Measurements from ENCODE around the gene CDC7. TPM values are rescaled to one million over a fixed set of nuclear protein-coding genes. Genes with fewer than 3 reads are reported as not detected.

The CDC7 gene
- total RNA-seq, 1 experiment from 2014 or later: 49.9 TPM

DNA sequence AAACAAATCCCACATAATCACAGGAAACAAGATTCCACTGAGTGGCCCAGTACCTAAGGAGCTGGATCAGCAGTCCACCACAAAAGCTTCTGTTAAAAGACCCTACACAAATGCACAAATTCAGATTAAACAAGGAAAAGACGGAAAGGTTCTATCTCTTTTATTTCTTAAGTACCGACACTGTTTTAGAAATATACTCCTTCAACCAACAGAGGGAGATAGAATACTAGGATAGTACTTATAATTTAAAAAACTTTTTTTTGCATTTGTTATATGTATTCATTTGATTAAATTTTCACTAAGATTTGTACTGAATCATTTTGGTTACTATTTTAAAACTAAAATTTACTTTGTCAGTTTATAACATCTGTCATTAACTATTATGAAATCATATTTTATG is 12.5 kb downstream of the CDC7 start:
- Mint-ChIP-seq H3K27ac (no peak overlapping the region), H3K4me1 (no peaks in the 10 kb centered on the region), H3K27me3 (ENCODE audit: low read depth) (no peaks in the 10 kb centered on the region), H3K36me3 (peaks cover 81% of the 10 kb centered on the region), H3K9me3 (no peaks in the 10 kb centered on the region), H3K4me3 (no peak overlapping the region)
- ATAC-seq: no peak
- TF ChIP-seq ESRRA (CRISPR knock-in tag; IDR thresholded peaks at IDR 0.05; ENCODE audit: borderline replicate concordance): no peak
- no peak for TF ChIP-seq TP53 (CRISPR knock-in tag; IDR thresholded peaks at IDR 0.05)
- no peak for TF ChIP-seq FOXP1 (CRISPR knock-in tag; IDR thresholded peaks at IDR 0.05; ENCODE audit: borderline replicate concordance)
- TF ChIP-seq FOXK1 (CRISPR knock-in tag; IDR thresholded peaks at IDR 0.05): no peak
- no peak for TF ChIP-seq ATF1 (CRISPR knock-in tag; IDR thresholded peaks at IDR 0.05)
- TF ChIP-seq SP1 (CRISPR knock-in tag; conservative IDR thresholded peaks at IDR 0.05): no peak
- no peak for TF ChIP-seq ZNF219 (CRISPR knock-in tag; IDR thresholded peaks at IDR 0.05; ENCODE audit: borderline replicate concordance)
- no peak for TF ChIP-seq SMAD3 (CRISPR knock-in tag; IDR thresholded peaks at IDR 0.05; ENCODE audit: borderline replicate concordance)
- no peak for TF ChIP-seq ZNF317 (CRISPR knock-in tag; IDR thresholded peaks at IDR 0.05; ENCODE audit: borderline replicate concordance, low read depth)
- no peak for TF ChIP-seq ZBTB43 (CRISPR knock-in tag; IDR thresholded peaks at IDR 0.05)
- no peak for TF ChIP-seq ELF4 (CRISPR knock-in tag; IDR thresholded peaks at IDR 0.05; ENCODE audit: low read depth)
- no peak for TF ChIP-seq IRF1 (CRISPR knock-in tag; IDR thresholded peaks at IDR 0.05)
- no peak for TF ChIP-seq ZNF512 (CRISPR knock-in tag; IDR thresholded peaks at IDR 0.05; ENCODE audit: borderline replicate concordance)
- no peak for TF ChIP-seq HMGXB4 (CRISPR knock-in tag; IDR thresholded peaks at IDR 0.05)
- no peak for TF ChIP-seq HMGA2 (CRISPR knock-in tag; IDR thresholded peaks at IDR 0.05)
- no peak for TF ChIP-seq ZMAT4 (CRISPR knock-in tag; IDR thresholded peaks at IDR 0.05)
- no peak for TF ChIP-seq ATF2 (CRISPR knock-in tag; IDR thresholded peaks at IDR 0.05; ENCODE audit: borderline replicate concordance, low read depth)
- DNase-seq (ENCODE audit: low spot score): no peak
- POLR2A ChIA-PET: interaction anchor here (0.6 kb wide), 1 partner anchor 117 kb away, joined by 3 read pairs; no protein-coding TSS in a partner anchor
- CTCF ChIA-PET: interaction anchor here (0.6 kb wide), 1 partner anchor 251 kb away, joined by 3 read pairs; no protein-coding TSS in a partner anchor

DNA sequence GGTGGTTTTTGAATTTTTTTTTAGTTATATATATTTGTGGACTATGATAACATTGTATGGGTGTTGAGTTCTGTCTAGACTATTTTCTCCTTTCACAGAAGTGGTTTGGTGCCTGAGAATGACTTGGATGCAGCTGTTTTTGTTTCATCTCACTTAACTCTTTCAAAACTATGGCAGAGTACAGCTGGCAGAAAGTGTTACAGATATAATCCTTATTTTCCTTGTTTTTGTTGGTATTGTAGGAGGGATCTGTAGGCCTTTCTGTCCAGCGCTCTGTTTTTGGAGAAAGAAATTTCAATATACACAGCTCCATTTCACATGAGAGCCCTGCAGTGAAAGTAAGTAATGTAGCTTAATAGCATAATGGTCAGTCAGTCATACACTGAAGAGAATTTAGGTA is 13.1 kb downstream of the CDC7 start:
- no peak for TF ChIP-seq ZNF219 (CRISPR knock-in tag; IDR thresholded peaks at IDR 0.05; ENCODE audit: borderline replicate concordance)
- no peak for TF ChIP-seq ZBTB43 (CRISPR knock-in tag; IDR thresholded peaks at IDR 0.05)
- no peak for TF ChIP-seq ZNF317 (CRISPR knock-in tag; IDR thresholded peaks at IDR 0.05; ENCODE audit: borderline replicate concordance, low read depth)
- TF ChIP-seq ZNF396 (CRISPR knock-in tag; IDR thresholded peaks at IDR 0.05; ENCODE audit: borderline replicate concordance): no peak
- no peak for TF ChIP-seq JAZF1 (CRISPR knock-in tag; IDR thresholded peaks at IDR 0.05)
- TF ChIP-seq CREB1 (CRISPR knock-in tag; IDR thresholded peaks at IDR 0.05): no peak
- TF ChIP-seq E2F5 (CRISPR knock-in tag; IDR thresholded peaks at IDR 0.05): no peak
- TF ChIP-seq, protein P1, sequence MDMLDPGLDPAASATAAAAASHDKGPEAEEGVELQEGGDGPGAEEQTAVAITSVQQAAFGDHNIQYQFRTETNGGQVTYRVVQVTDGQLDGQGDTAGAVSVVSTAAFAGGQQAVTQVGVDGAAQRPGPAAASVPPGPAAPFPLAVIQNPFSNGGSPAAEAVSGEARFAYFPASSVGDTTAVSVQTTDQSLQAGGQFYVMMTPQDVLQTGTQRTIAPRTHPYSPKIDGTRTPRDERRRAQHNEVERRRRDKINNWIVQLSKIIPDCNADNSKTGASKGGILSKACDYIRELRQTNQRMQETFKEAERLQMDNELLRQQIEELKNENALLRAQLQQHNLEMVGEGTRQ (CRISPR knock-in tag; IDR thresholded peaks at IDR 0.05): no peak
- CTCF ChIA-PET: no interaction called here
- no peak overlapping the region for H3K27ac Mint-ChIP-seq
- ATAC-seq (no peak), DNase-seq (ENCODE audit: low spot score) (no peak)
- no peak overlapping the region for H3K4me3 Mint-ChIP-seq
- H3K27me3 Mint-ChIP-seq (ENCODE audit: low read depth): no peaks in the 10 kb centered on the region
- POLR2A ChIA-PET: interaction anchor here (0.6 kb wide), 2 partner anchors 116 to 1217 kb away, joined by 3 to 5 read pairs; no protein-coding TSS in a partner anchor
- no peaks in the 10 kb centered on the region for H3K9me3 Mint-ChIP-seq
- H3K4me1 Mint-ChIP-seq: no peaks in the 10 kb centered on the region
- H3K36me3 Mint-ChIP-seq: peaks cover 82% of the 10 kb centered on the region

All from WTC11 (cell line).